Chondrocyte (in vitro differentiated cells): Measurements from ENCODE around the gene PTPRS. TPM values are rescaled to one million over a fixed set of nuclear protein-coding genes. Genes with fewer than 3 reads are reported as not detected.
"Not testable (repeated sequence)": the region's sequence is repeated elsewhere in the genome, so short reads cannot be mapped to it uniquely, and the experiment has no call there.

Source experiments
- DNase-seq: peaks from one replicate; pipeline ENCODE4 v3.0.0; 2021; ENCODE audit warnings: mixed read lengths, low spot score
- H3K27ac Mint-ChIP-seq: one replicate; pipeline ENCODE4 v1.8.0; 2021; ENCODE audit warnings: mild to moderate bottlenecking, moderate library complexity, mixed read lengths; ENCODE audit not compliant: unreplicated experiment
- H3K27me3 Mint-ChIP-seq: 2 replicates; pipeline ENCODE4 v1.8.0; 2021; ENCODE audit warnings: low read depth, mixed read lengths
- H3K36me3 Mint-ChIP-seq: 2 replicates; pipeline ENCODE4 v1.8.0; 2021; ENCODE audit warnings: low read depth, mixed read lengths
- H3K4me1 Mint-ChIP-seq: 2 replicates; pipeline ENCODE4 v1.8.0; 2021; ENCODE audit warnings: low read depth, mild to moderate bottlenecking, mixed read lengths
- H3K4me3 Mint-ChIP-seq: one replicate; pipeline ENCODE4 v1.8.0; 2021; ENCODE audit warnings: mild to moderate bottlenecking, moderate library complexity, mixed read lengths; ENCODE audit not compliant: unreplicated experiment
- H3K9me3 Mint-ChIP-seq: 2 replicates; pipeline ENCODE4 v1.8.0; 2021; ENCODE audit warnings: low read depth, mixed read lengths
- CTCF ChIP-seq: fragments of 200-600 bp; sonication (generic); IDR thresholded peaks from 2 replicates; pipeline ENCODE4 v1.5.0; 2021; ENCODE audit warnings: antibody characterized with exemption, mild to moderate bottlenecking, moderate library complexity
- total RNA-seq: library from RNA; stranded (reverse); gene quantifications from 3 replicates; pipeline ENCODE4 v1.2.1, GENCODE V29; 2021

The PTPRS gene
- total RNA-seq, 1 donor from 2014 or later: 130 TPM

DNA sequence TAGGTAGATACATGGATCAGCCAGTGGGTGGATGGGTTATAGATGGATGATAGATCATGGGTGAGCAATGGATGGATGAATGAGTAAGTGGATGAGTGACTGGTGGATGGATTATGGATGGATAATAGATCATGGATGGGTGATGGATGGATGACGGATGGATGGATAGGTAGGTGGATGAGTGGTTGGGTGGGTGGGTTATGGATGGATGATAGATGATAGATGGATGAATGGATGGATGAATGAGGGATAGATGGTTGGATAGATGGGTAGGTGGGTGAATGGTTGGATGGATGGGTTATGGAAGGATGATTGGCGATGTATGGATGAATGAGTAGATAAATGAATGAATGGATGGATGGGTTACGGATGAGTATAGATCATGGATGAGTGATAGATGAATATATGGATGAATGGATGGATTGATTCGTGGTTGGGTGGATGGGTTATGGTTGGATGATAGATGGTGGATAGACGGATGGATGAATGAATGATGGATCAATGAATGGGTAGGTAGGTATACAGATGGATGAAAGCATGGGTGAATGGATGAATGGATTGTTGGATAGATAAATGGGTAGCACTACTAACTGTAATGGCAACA is 27.0 kb upstream of the PTPRS start:
- no peak for DNase-seq
- H3K9me3 Mint-ChIP-seq: no peaks in the 10 kb centered on the region
- no peaks in the 10 kb centered on the region for H3K4me1 Mint-ChIP-seq
- TF ChIP-seq CTCF: no peak
- no peak overlapping the region for H3K27ac Mint-ChIP-seq
- H3K27me3 Mint-ChIP-seq: peaks cover 22% of the 10 kb centered on the region
- H3K36me3 Mint-ChIP-seq: no peaks in the 10 kb centered on the region
- no peak overlapping the region for H3K4me3 Mint-ChIP-seq

GRCh38 chr19:5365905-5366304 is 25.3 kb upstream of the PTPRS start:
- H3K36me3 Mint-ChIP-seq: no peaks in the 10 kb centered on the region
- H3K4me1 Mint-ChIP-seq: no peaks in the 10 kb centered on the region
- TF ChIP-seq CTCF: no peak
- H3K4me3 Mint-ChIP-seq: no peak overlapping the region
- H3K27me3 Mint-ChIP-seq: peaks cover 12% of the 10 kb centered on the region
- H3K27ac Mint-ChIP-seq: no peak overlapping the region
- DNase-seq: no peak
- H3K9me3 Mint-ChIP-seq: no peaks in the 10 kb centered on the region

- no peak for DNase-seq
- Mint-ChIP-seq H3K36me3 (no peaks in the 10 kb centered on the region), H3K9me3 (no peaks in the 10 kb centered on the region), H3K4me3 (no peak overlapping the region), H3K4me1 (no peaks in the 10 kb centered on the region), H3K27ac (no peak overlapping the region), H3K27me3 (peaks cover 13% of the 10 kb centered on the region)
- no peak for TF ChIP-seq CTCF
These were observed 24.1 kb upstream of the PTPRS start for GRCh38 chr19:5364674-5365073.

DNA sequence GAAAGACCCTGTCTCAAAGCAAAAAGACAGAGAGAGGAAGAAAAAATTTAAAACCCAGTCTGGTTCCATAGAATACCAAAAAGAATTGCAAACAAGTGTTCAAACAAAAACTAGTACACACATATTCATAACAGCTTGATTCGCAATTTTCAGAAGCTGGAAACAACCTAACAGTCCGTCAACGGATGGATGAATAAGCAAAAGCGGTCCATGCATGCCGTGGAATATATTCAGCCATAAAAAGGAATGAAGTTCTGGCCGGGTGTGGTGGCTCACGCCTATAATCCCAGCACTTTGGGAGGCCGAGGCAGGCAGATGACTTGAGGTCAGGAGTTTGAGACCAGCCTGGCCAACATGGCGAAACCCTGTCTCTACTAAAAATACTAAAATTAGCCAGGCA is 21.2 kb upstream of the PTPRS start:
- peaks cover 37% of the 10 kb centered on the region for H3K27me3 Mint-ChIP-seq
- H3K9me3 Mint-ChIP-seq, DNase-seq, H3K27ac Mint-ChIP-seq, H3K4me3 Mint-ChIP-seq, H3K36me3 Mint-ChIP-seq, H3K4me1 Mint-ChIP-seq: not testable (repeated sequence)

DNA sequence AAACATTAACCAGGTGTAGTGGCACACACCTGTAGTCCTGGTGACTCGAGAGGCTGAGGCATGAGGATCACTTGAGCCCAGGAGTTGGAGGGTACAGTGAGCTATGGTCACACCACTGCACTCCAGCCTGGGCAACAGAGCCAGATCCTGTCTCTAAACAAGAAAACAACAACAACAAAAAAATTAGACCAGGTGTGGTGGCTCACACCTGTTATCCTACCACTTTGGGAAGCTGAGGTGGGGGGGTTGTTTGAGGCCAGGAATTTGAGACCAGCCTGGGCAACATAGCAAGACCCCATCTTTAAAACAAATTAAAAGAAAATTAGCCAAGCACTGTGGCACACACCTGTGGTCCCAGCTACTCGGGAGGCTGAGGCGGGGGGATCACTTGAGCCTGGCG is 20.8 kb upstream of the PTPRS start:
- H3K27me3 Mint-ChIP-seq: peaks cover 39% of the 10 kb centered on the region
- H3K27ac Mint-ChIP-seq: no peak overlapping the region
- DNase-seq: no peak

More for the DNA sequence above, 20.8 kb upstream of the PTPRS start:
- no peaks in the 10 kb centered on the region for H3K4me1 Mint-ChIP-seq
- no peak overlapping the region for H3K4me3 Mint-ChIP-seq
- H3K36me3 Mint-ChIP-seq: no peaks in the 10 kb centered on the region
- H3K9me3 Mint-ChIP-seq: no peaks in the 10 kb centered on the region
- no peak for TF ChIP-seq CTCF
